Calu3 (cell line): ENCODE measurements around the gene DDX17. TPM values are rescaled to one million over a fixed set of nuclear protein-coding genes. Genes with fewer than 3 reads are reported as not detected.

Experiments used
- BruUV-seq: library from RNA; stranded (reverse); fragments of 400-500 nt; replicated peaks from 2 replicates; lab custom pipeline; 2021; lab: Mats Ljungman, UMichigan
- CTCF ChIA-PET: fragments of 300-600 bp; sonication (Branson Sonifier 250); formaldehyde crosslinking; loops from one replicate; lab custom pipeline; 2022; ENCODE audit warnings: antibody characterized with exemption; lab: Charles Lee
- DNase-seq: peaks from one replicate; pipeline ENCODE4 v3.0.0; 2022
- H3K27ac Mint-ChIP-seq: one replicate; pipeline ENCODE4 v1.8.0; 2022; ENCODE audit warnings: mixed read lengths; ENCODE audit not compliant: unreplicated experiment
- H3K27me3 Mint-ChIP-seq: one replicate; pipeline ENCODE4 v1.8.0; 2022; ENCODE audit warnings: mixed read lengths; ENCODE audit not compliant: unreplicated experiment
- H3K36me3 Mint-ChIP-seq: one replicate; pipeline ENCODE4 v1.8.0; 2022; ENCODE audit warnings: mild to moderate bottlenecking, moderate library complexity, mixed read lengths; ENCODE audit not compliant: insufficient read depth, unreplicated experiment
- H3K4me1 Mint-ChIP-seq: one replicate; pipeline ENCODE4 v1.8.0; 2022; ENCODE audit warnings: mild to moderate bottlenecking, low read depth, mixed read lengths; ENCODE audit not compliant: unreplicated experiment
- H3K4me3 Mint-ChIP-seq: one replicate; pipeline ENCODE4 v1.8.0; 2022; ENCODE audit warnings: mild to moderate bottlenecking, low read depth, moderate library complexity, mixed read lengths; ENCODE audit not compliant: unreplicated experiment
- H3K9me3 Mint-ChIP-seq: one replicate; pipeline ENCODE4 v1.8.0; 2022; ENCODE audit warnings: low read depth, mixed read lengths; ENCODE audit not compliant: unreplicated experiment
- CTCF ChIP-seq: fragments of 200-600 bp; IDR thresholded peaks from one replicate; pipeline ENCODE4 v1.8.0; 2022; ENCODE audit warnings: antibody characterized with exemption; ENCODE audit not compliant: unreplicated experiment
- intact Hi-C: fragments of 100-400 bp; cut with micrococcal nuclease; formaldehyde crosslinking; loops from one replicate; pipeline ENCODE4 v1.10.0; 2022; ENCODE audit not compliant: unreplicated experiment
- total RNA-seq: library from RNA; stranded (reverse); gene quantifications from 2 replicates; pipeline ENCODE4 v1.2.3, GENCODE V29; 2022

Gene DDX17
- total RNA-seq, 1 experiment from 2014 or later = 342 TPM

GRCh38 chr22:38452373-38453065, 53.6 kb downstream of the DDX17 start:
- DNase-seq = no peak
- Mint-ChIP-seq H3K27me3 (peaks cover 90% of the 10 kb centered on the region), H3K9me3 (no peaks in the 10 kb centered on the region), H3K36me3 (peaks cover 8% of the 10 kb centered on the region), H3K4me3 (no peak overlapping the region), H3K4me1 (peaks cover 8% of the 10 kb centered on the region), H3K27ac (no peak overlapping the region)
- no TSS peak for BruUV-seq
- no peak for TF ChIP-seq CTCF
- CTCF ChIA-PET = interaction anchor here (0.9 kb wide), 1 partner anchor 9 kb away, joined by 3 read pairs; no protein-coding TSS in a partner anchor
- intact Hi-C loops = no loop called here

- CTCF ChIA-PET = interaction anchor here (0.9 kb wide), 1 partner anchor 8 kb away, joined by 3 read pairs; no protein-coding TSS in a partner anchor
- Mint-ChIP-seq H3K9me3 (no peaks in the 10 kb centered on the region), H3K27me3 (peaks cover 83% of the 10 kb centered on the region), H3K4me3 (no peak overlapping the region), H3K27ac (no peak overlapping the region), H3K36me3 (peaks cover 8% of the 10 kb centered on the region), H3K4me1 (peaks cover 4% of the 10 kb centered on the region)
- no peak for TF ChIP-seq CTCF
- BruUV-seq = no TSS peak
- DNase-seq = no peak
- intact Hi-C loops = no loop called here
These were observed 54.2 kb downstream of the DDX17 start for GRCh38 chr22:38451864-38452263.

- Mint-ChIP-seq H3K4me3 (no peak overlapping the region), H3K27ac (no peak overlapping the region), H3K4me1 (no peaks in the 10 kb centered on the region), H3K36me3 (peaks cover 3% of the 10 kb centered on the region), H3K9me3 (no peaks in the 10 kb centered on the region), H3K27me3 (peaks cover 83% of the 10 kb centered on the region)
- BruUV-seq = no TSS peak
- no peak for TF ChIP-seq CTCF
- CTCF ChIA-PET = interaction anchor here (0.9 kb wide), 1 partner anchor 8 kb away, joined by 3 read pairs; no protein-coding TSS in a partner anchor
- DNase-seq = no peak
- intact Hi-C loops = no loop called here
These were observed 54.7 kb downstream of the DDX17 start for GRCh38 chr22:38451404-38451803.

- no peak overlapping the region for H3K4me3 Mint-ChIP-seq
- no TSS peak for BruUV-seq
- intact Hi-C loops = no loop called here
These were observed 55.8 kb downstream of the DDX17 start for GRCh38 chr22:38450234-38450797.

More at GRCh38 chr22:38450234-38450797, 55.8 kb downstream of the DDX17 start:
- TF ChIP-seq CTCF = no peak
- no peaks in the 10 kb centered on the region for H3K9me3 Mint-ChIP-seq
- CTCF ChIA-PET = no interaction called here
- H3K27me3 Mint-ChIP-seq = peaks cover 83% of the 10 kb centered on the region
- no peaks in the 10 kb centered on the region for H3K36me3 Mint-ChIP-seq
- no peaks in the 10 kb centered on the region for H3K4me1 Mint-ChIP-seq
- DNase-seq = no peak
- H3K27ac Mint-ChIP-seq = no peak overlapping the region
